ENCODE results near the gene MEAK7.

The MEAK7 gene

GRCh38 chr16:84541999-84542817, 37.7 kb upstream of the MEAK7 start:
- no peak for TF ChIP-seq CTCF (conservative IDR thresholded peaks at IDR 0.05; ENCODE audit: low read depth)
- DNase-seq (ENCODE audit: low spot score): no peak
- ChIA-PET POLR2A (ENCODE audit: low non-redundant PET) (no interaction called here), CTCF (interaction anchor here (0.7 kb wide), 1 partner anchor 287 kb away, joined by 4 read pairs; no protein-coding TSS in a partner anchor)
- no peak overlapping the region for H3K27ac ChIP-seq

DNA sequence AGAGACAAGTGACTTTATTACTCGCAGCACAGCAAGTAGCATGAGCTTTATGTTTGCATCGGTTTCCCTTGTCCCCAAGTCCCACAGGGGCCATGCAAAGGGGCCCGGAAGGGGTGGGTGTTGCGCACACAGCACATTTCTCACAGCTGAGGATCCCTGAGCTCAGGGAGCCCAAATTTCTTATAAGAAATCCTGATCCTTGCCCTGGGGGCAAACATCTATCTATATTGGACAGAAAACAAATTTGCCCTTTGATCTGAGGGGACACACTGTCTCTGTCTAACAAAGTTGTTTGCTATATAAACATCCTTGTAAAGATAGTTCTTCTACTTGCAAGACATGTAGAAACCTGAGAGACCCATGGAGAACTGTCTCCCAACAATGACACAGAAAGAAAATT, 35.7 kb upstream of the MEAK7 start:
- ChIA-PET CTCF (interaction anchor here (1.5 kb wide), 1 partner anchor 29 kb away, joined by 3 read pairs; no protein-coding TSS in a partner anchor), POLR2A (ENCODE audit: low non-redundant PET) (no interaction called here)
- DNase-seq (ENCODE audit: low spot score): no peak
- TF ChIP-seq CTCF (conservative IDR thresholded peaks at IDR 0.05; ENCODE audit: low read depth): no peak
- no peak overlapping the region for H3K27ac ChIP-seq

DNA sequence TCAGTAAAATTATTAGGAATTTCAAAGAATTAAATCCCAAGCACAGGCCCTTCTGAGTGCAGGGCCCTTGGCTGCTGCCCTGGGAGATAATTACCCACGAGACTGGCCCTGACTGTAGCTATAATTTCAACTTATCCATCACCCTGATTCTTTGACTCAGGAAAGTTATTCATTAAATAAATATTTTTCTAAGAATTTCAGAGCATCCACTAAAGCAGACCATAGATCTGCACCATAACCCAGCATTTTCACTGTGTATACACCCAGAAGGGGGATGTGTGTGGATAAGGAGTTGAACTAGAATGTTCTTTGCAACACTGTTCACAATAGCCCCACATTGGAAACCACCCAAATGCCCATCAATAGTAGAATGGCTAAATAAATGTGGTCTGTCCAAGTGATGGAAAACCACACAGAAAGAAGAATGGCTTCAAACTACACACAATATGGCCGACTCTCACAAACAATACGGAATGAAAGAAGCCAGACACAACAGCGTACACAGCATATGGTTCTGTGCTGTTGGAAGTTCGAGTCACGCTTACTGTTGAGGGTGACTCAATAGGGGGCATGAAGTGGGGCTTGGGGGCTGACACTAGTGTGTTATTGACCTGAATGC, 33.9 kb upstream of the MEAK7 start:
- no peak for TF ChIP-seq CTCF (conservative IDR thresholded peaks at IDR 0.05; ENCODE audit: low read depth)
- DNase-seq (ENCODE audit: low spot score): no peak
- H3K27ac ChIP-seq: no peak overlapping the region
- ChIA-PET POLR2A (ENCODE audit: low non-redundant PET) (no interaction called here), CTCF (interaction anchor here (0.7 kb wide), 1 partner anchor 228 kb away, joined by 3 read pairs; no protein-coding TSS in a partner anchor)

- H3K27ac ChIP-seq: no peak overlapping the region
- ChIA-PET POLR2A (ENCODE audit: low non-redundant PET) (no interaction called here), CTCF (interaction anchor here (0.7 kb wide), 1 partner anchor 228 kb away, joined by 3 read pairs; no protein-coding TSS in a partner anchor)
- DNase-seq (ENCODE audit: low spot score): no peak
- TF ChIP-seq CTCF (conservative IDR thresholded peaks at IDR 0.05; ENCODE audit: low read depth): no peak
Measured at GRCh38 chr16:84537491-84538151, 33.2 kb upstream of the MEAK7 start.

- POLR2A ChIA-PET (ENCODE audit: low non-redundant PET): no interaction called here
- H3K27ac ChIP-seq: no peak overlapping the region
- DNase-seq (ENCODE audit: low spot score): no peak
- no peak for TF ChIP-seq CTCF (conservative IDR thresholded peaks at IDR 0.05; ENCODE audit: low read depth)
- CTCF ChIA-PET: interaction anchor here (0.6 kb wide), 1 partner anchor 783 kb away, joined by 7 read pairs; no protein-coding TSS in a partner anchor
Measured at GRCh38 chr16:84535851-84536250, 31.4 kb upstream of the MEAK7 start.

DNA sequence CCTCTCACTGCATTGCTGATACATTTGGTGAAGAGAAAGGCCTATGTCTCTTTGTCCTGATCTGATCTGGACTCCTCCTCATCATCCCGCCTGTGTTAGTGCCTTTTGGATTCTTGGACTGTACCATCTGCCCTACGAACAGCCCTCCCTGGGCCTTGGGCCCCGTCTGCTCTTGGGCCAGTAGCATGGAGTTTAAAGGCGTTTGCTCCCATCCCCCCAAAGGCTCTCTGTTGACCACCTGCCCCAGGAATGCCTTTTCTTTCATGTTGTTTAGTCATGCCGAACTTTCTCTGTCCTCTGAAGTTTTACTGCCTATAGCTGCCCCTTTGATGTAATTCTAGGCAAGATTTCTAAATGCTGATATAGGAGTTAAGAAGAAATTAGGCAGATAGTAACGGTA, 30.9 kb upstream of the MEAK7 start:
- POLR2A ChIA-PET (ENCODE audit: low non-redundant PET): no interaction called here
- no peak overlapping the region for H3K27ac ChIP-seq
- TF ChIP-seq CTCF (conservative IDR thresholded peaks at IDR 0.05; ENCODE audit: low read depth): no peak
- CTCF ChIA-PET: no interaction called here
- no peak for DNase-seq (ENCODE audit: low spot score)
